ENCODE data around the gene TRIM44. TPM values are rescaled to one million over a fixed set of nuclear protein-coding genes. Genes with fewer than 3 reads are reported as not detected.
"Not testable (repeated sequence)": the region's sequence is repeated elsewhere in the genome, so short reads cannot be mapped to it uniquely, and the experiment has no call there.

Gene TRIM44
- total RNA-seq, 2 experiments from 2014 or later = 40.9 to 41.1 TPM

DNA sequence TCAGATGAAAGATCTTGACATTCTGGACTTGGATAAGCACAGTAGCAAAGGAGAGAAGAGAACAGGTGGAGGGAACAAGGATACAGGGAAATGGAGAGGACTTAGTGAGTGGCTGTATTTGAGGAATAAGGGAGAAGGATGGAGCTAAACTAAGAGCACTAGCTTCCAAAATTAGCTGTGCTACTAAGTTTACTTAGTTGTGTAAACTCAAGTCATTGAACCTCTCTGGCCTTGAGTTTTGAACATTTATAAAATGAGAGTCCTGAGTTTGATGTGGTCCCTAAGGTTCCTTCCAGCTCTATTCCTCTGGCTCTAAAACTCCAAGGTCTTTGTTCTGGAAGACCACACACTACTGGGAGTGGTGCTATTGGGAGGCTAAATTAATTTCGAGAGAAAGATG is 100.7 kb downstream of the TRIM44 start:
- peaks cover 32% of the 10 kb centered on the region for H3K4me1 Mint-ChIP-seq
- no peaks in the 10 kb centered on the region for H3K27me3 Mint-ChIP-seq
- H3K27ac Mint-ChIP-seq = no peak overlapping the region
- no peak for DNase-seq
- H3K9me3 Mint-ChIP-seq = peaks cover 4% of the 10 kb centered on the region
- H3K36me3 Mint-ChIP-seq = peaks cover 50% of the 10 kb centered on the region
- no peak overlapping the region for H3K4me3 Mint-ChIP-seq

DNA sequence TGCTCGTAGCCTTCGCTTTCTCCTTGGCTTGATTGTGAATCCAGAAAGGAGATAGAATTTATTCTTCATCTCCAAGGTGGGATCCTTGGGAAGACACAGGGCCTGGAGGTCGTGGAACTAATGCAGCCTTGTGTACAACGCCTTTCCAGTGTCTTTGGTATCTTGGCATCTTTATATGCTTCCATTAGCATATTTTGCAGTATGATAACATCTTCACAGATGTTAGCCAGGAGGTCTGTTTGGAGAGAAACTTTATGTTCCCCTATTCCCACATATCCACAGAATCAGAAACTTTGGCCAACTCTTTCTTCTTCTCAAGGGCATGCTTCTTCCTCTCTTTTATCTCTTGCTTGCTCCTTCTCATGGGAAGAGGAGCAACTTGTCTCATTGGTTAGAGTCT is 101.2 kb downstream of the TRIM44 start:
- H3K27ac Mint-ChIP-seq = no peak overlapping the region
- DNase-seq = no peak
- peaks cover 48% of the 10 kb centered on the region for H3K36me3 Mint-ChIP-seq
- H3K27me3 Mint-ChIP-seq = no peaks in the 10 kb centered on the region
- no peak overlapping the region for H3K4me3 Mint-ChIP-seq
- H3K4me1 Mint-ChIP-seq = peaks cover 30% of the 10 kb centered on the region
- peaks cover 4% of the 10 kb centered on the region for H3K9me3 Mint-ChIP-seq

- no peak overlapping the region for H3K27ac Mint-ChIP-seq
- peaks cover 3% of the 10 kb centered on the region for H3K9me3 Mint-ChIP-seq
- H3K4me1 Mint-ChIP-seq = peaks cover 27% of the 10 kb centered on the region
- no peak for DNase-seq
- peaks cover 48% of the 10 kb centered on the region for H3K36me3 Mint-ChIP-seq
- no peaks in the 10 kb centered on the region for H3K27me3 Mint-ChIP-seq
- no peak overlapping the region for H3K4me3 Mint-ChIP-seq
Observed at GRCh38 chr11:35764417-35764816, 101.8 kb downstream of the TRIM44 start.

GRCh38 chr11:35765211-35765610 is 102.6 kb downstream of the TRIM44 start:
- Mint-ChIP-seq H3K4me1 (peaks cover 23% of the 10 kb centered on the region), H3K4me3 (no peak overlapping the region), H3K9me3 (peaks cover 4% of the 10 kb centered on the region), H3K27ac (no peak overlapping the region), H3K27me3 (no peaks in the 10 kb centered on the region), H3K36me3 (peaks cover 48% of the 10 kb centered on the region)
- DNase-seq = no peak

DNA sequence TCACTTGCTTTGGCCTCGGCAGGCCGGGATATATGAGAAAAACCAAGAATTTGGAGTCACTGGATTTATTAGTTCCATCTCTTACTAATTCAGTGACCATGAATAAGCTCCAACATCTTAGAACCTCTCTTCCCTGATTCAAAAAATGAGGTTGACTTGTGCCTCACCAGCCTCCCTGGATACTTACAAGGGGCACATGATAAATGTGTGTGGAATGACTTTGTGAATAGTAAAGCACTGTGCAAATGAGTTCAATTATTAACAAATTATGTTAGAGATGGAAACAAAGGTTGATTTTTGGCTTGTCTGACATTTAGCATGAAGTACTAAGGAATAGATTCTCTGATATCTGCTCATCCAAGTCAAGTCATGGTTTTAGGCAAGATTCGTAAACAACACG is 104.1 kb downstream of the TRIM44 start:
- Mint-ChIP-seq H3K9me3 (peaks cover 11% of the 10 kb centered on the region), H3K27me3 (no peaks in the 10 kb centered on the region), H3K4me3 (no peak overlapping the region), H3K27ac (no peak overlapping the region), H3K4me1 (peaks cover 12% of the 10 kb centered on the region), H3K36me3 (peaks cover 56% of the 10 kb centered on the region)
- no peak for DNase-seq

DNA sequence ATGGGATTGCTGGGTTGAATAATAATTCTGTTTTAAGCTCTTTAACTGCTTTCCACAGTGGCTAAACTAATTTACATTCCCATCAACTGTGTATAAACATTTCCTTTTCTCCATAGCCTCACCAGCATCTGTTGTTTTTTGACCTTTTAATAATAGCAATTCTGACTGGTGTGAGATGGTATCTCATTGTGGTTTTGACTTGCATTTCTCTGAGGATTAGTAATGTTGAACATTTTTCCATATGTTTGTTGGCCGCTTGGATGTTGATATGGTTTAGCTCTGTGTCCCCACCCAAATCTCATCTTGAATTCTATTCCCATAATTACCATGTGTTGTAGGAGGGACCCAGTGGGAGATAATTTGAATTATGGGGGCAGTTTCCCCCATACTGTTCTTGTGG is 107.8 kb downstream of the TRIM44 start:
- H3K4me1 Mint-ChIP-seq, DNase-seq, H3K4me3 Mint-ChIP-seq, H3K27ac Mint-ChIP-seq, H3K27me3 Mint-ChIP-seq: not testable (repeated sequence)
- Mint-ChIP-seq H3K9me3 (peaks cover 31% of the 10 kb centered on the region), H3K36me3 (peaks cover 76% of the 10 kb centered on the region)

GRCh38 chr11:35771722-35772121 is 109.1 kb downstream of the TRIM44 start:
- peaks cover 3% of the 10 kb centered on the region for H3K4me1 Mint-ChIP-seq

DNA sequence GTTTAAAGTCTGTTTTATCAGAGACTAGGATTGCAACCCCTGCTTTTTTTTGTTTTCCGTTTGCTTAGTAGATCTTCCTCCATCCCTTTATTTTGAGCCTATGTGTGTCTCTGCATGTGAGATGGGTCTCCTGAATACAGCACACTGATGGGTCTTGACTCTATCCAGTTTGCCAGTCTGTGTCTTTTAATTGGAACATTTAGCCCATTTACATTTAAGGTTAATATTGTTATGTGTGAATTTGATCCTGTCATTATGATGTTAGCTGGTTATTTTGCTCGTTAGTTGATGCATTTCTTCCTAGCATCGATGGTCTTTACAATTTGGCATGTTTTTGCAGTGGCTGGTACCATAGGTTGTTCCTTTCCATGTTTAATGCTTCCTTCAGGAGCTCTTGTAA is 114.7 kb downstream of the TRIM44 start:
- Mint-ChIP-seq H3K9me3 (peaks cover 42% of the 10 kb centered on the region), H3K36me3 (peaks cover 67% of the 10 kb centered on the region)
- H3K27me3 Mint-ChIP-seq, H3K27ac Mint-ChIP-seq, DNase-seq, H3K4me3 Mint-ChIP-seq, H3K4me1 Mint-ChIP-seq: not testable (repeated sequence)

More at GRCh38 chr11:35771722-35772121, 109.1 kb downstream of the TRIM44 start:
- H3K9me3 Mint-ChIP-seq = peaks cover 40% of the 10 kb centered on the region
- H3K27ac Mint-ChIP-seq = no peak overlapping the region
- no peak for DNase-seq
- no peaks in the 10 kb centered on the region for H3K27me3 Mint-ChIP-seq
- H3K36me3 Mint-ChIP-seq = peaks cover 74% of the 10 kb centered on the region
- no peak overlapping the region for H3K4me3 Mint-ChIP-seq

DNA sequence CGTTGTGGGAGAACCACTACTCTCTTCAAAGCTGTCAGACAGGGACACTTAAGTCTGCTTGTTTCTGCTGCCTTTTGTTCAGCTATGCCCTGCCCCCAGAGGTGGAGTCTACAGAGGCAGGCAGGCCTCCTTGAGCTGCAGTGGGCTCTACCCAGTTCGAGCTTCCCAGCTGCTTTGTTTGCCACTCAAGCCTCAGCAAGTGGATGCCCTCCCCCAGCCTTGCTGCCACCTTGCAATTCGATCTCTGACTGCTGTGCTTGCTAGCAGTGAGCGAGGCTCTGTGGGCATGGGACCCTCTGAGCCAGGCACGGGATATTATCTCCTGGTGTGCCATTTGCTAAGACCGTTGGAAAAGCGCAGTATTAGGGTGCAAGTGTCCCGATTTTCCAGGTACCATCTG is 116.4 kb downstream of the TRIM44 start:
- peaks cover 31% of the 10 kb centered on the region for H3K9me3 Mint-ChIP-seq
- not testable (repeated sequence) for DNase-seq, H3K27ac Mint-ChIP-seq, H3K27me3 Mint-ChIP-seq, H3K4me3 Mint-ChIP-seq
- H3K36me3 Mint-ChIP-seq = peaks cover 52% of the 10 kb centered on the region
- H3K4me1 Mint-ChIP-seq = peaks cover 22% of the 10 kb centered on the region

GRCh38 chr11:35779409-35779808 is 116.8 kb downstream of the TRIM44 start:
- Mint-ChIP-seq H3K27me3 (no peaks in the 10 kb centered on the region), H3K4me3 (no peak overlapping the region), H3K27ac (no peak overlapping the region), H3K9me3 (peaks cover 26% of the 10 kb centered on the region), H3K4me1 (peaks cover 25% of the 10 kb centered on the region), H3K36me3 (peaks cover 47% of the 10 kb centered on the region)
- DNase-seq = no peak

DNA sequence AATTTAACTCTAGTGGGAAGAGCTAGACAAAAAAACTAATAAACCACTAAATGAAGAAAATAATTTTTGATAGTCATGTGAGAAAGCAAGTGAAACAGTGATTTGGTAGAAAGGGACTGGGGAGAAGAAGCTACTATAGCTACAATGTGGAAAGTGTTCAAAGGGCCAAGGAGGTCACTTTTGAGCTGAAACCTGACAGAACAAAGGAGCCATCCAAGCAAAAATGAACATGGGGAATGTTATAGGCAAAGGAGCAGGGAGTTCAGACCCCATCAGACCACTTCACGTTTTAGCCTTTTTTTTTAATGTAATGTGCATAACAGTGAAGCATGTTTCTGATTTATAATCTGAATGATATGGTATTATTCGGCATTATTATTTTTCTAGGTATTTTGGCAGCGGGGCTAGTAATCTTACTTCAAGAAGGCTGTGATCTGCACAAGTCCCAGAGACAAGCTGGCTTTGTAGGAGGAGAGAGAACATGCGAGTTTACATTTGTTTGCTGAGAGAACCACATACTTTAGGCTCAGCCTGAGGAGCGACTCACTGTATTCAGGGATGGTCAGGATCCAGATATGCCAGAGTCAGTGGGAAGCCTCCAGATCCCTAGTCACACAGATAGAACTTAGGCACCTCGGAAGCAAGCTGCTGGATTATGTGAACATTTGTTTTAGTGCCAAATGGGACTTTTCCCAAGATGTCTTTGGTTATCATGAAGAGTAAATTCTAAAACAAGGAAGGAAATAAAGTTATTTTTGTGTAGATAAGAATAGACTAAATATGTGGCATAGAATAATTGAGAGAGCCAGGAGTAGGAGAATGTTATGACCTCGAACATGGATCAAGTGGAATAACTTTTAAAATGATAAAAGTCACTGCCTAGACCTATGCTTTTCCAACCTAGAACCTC is 118.6 kb downstream of the TRIM44 start:
- DNase-seq = no peak
- peaks cover 18% of the 10 kb centered on the region for H3K9me3 Mint-ChIP-seq
- H3K27me3 Mint-ChIP-seq = no peaks in the 10 kb centered on the region
- H3K27ac Mint-ChIP-seq = no peak overlapping the region
- H3K36me3 Mint-ChIP-seq = peaks cover 36% of the 10 kb centered on the region
- peaks cover 39% of the 10 kb centered on the region for H3K4me1 Mint-ChIP-seq
- H3K4me3 Mint-ChIP-seq = no peak overlapping the region

DNA sequence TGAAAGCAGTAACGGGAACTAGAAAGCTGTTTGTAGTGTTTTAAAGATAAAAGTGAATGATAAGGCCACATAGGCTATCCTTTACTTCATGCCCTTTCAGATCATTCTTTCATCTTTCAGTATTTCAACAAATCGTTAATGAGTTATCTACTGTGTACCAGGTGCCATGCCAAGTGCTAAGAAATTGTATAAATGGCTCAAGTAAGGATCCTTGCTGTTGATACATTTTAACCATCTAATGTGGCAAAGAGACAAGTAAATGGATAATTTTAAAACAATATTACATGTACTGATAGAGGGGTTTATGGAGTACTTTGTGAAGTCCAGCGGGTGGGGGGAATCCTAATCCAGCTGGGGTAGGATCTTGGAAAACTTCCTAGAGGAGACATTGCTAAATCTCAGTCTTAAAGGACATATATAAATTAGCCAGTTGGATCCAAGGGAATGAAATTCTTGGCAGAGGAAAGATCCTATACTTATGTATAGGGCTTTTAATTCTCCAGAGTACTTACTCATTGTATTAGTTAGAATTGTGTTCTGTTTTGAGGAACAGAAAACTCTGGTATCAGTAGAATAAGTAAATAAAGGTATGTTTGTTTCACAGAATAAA is 119.4 kb downstream of the TRIM44 start:
- Mint-ChIP-seq H3K27me3 (no peaks in the 10 kb centered on the region), H3K27ac (no peak overlapping the region), H3K4me1 (peaks cover 45% of the 10 kb centered on the region), H3K36me3 (peaks cover 39% of the 10 kb centered on the region), H3K4me3 (no peak overlapping the region), H3K9me3 (peaks cover 13% of the 10 kb centered on the region)
- no peak for DNase-seq

DNA sequence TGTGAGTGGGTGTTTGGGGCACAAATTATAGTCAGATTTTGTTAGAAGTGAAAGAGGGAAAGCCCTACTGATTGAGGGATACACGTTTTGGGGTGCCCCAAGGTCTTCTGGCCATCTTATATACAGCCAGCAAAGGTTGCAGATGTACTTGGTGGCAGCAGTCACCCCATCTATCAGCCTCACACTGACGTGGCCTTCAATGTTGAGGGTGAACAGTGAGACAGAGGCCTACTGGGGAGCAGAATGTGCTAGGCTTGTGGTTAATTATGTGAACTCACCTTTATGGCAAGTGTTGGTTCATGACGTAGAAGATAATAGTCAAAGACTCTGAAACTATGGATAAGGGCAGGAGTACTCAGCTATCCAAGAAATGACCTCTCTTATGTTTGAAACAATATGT is 121.2 kb downstream of the TRIM44 start:
- Mint-ChIP-seq H3K27ac (no peak overlapping the region), H3K36me3 (peaks cover 25% of the 10 kb centered on the region), H3K4me3 (no peak overlapping the region), H3K9me3 (peaks cover 6% of the 10 kb centered on the region), H3K27me3 (no peaks in the 10 kb centered on the region), H3K4me1 (peaks cover 51% of the 10 kb centered on the region)
- DNase-seq = no peak

- peaks cover under 1% of the 10 kb centered on the region for H3K9me3 Mint-ChIP-seq
- H3K4me3 Mint-ChIP-seq = no peak overlapping the region
- no peak for DNase-seq
- H3K4me1 Mint-ChIP-seq = peaks cover 54% of the 10 kb centered on the region
- no peak overlapping the region for H3K27ac Mint-ChIP-seq
- H3K36me3 Mint-ChIP-seq = peaks cover 17% of the 10 kb centered on the region
- no peaks in the 10 kb centered on the region for H3K27me3 Mint-ChIP-seq
Observed at GRCh38 chr11:35784699-35785098, 122.1 kb downstream of the TRIM44 start.

GRCh38 chr11:35785287-35786167 is 123.0 kb downstream of the TRIM44 start:
- peaks cover 56% of the 10 kb centered on the region for H3K4me1 Mint-ChIP-seq
- no peaks in the 10 kb centered on the region for H3K27me3 Mint-ChIP-seq
- DNase-seq = no peak
- no peaks in the 10 kb centered on the region for H3K9me3 Mint-ChIP-seq
- peaks cover 20% of the 10 kb centered on the region for H3K36me3 Mint-ChIP-seq
- H3K27ac Mint-ChIP-seq = peak overlapping the region; percentile 6
- H3K4me3 Mint-ChIP-seq = no peak overlapping the region
